ENCODE data around the gene RSU1. TPM values are rescaled to one million over a fixed set of nuclear protein-coding genes. Genes with fewer than 3 reads are reported as not detected.

The RSU1 gene
- total RNA-seq, 6 donors from 2014 or later = 36.7 to 81.4 (median 48.0) TPM

DNA sequence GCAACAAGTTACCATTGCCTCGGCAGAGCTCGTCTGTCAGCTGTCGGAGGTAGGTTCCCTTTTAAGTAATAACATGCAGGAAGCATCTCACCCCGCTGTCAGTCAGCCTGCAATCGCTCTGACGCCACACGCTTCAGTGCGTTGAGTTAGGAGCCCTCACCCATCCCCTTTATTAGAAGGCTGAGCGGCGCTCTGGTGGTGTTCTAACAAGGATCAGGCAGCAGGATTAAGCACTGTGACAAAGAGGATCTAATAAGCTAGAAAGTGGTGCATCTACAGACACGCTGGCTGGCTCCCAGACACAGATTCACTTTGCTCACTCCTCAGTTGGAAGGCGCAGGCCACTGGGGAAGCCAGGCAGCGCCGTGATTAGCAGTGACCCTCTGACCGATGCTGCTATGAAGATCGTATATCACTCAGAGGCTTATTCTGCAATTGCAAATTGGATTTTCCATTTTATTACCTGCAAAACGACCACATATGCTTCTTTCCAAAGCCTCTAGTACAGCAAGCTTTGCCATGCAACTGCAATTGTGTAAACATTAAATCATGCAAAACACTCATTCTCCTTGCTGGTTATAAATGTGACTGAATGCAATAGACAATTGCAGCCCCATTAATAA lies 117.7 kb downstream of the RSU1 start:
- Histone ChIP-seq H3K27ac (no peak overlapping the region), H3K9me3 (no peaks in the 10 kb centered on the region), H3K27me3 (no peaks in the 10 kb centered on the region), H3K36me3 (no peaks in the 10 kb centered on the region), H3K4me3 (no peak overlapping the region), H3K4me1 (no peaks in the 10 kb centered on the region)
- 89 to 90% methylated on average over 17 of the region's 17 CpGs for WGBS, 2 donors
- no peak for ATAC-seq (ENCODE audit: low FRiP score in 2 of 2)
- DNase-seq = peak in 1 of 2 donors; percentile 10
- no peak for TF ChIP-seq EP300 (IDR thresholded peaks at IDR 0.05)

DNA sequence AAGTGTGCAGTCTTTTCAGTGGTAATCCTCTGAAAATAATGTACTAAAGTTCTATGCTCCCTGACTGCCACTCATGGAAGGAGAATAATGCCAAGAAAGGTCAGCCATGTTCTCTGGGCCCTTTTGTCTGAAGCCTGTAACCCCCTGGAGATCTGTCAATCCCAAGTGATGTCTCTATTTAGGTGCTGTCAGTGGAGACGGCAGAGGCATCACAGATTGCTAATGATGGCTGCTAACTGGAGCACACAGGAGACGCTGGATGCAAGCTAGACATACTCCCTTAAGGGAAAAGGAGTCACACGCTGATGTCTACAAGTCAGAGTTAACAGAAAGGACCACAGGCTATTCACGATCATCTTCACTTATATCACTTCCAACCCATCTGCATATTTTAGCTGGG lies 118.8 kb downstream of the RSU1 start:
- Histone ChIP-seq H3K36me3 (peaks cover 0 to 6% (median 0%) of the 10 kb centered on the region in 4 donors), H3K27me3 (no peaks in the 10 kb centered on the region), H3K27ac (no peak overlapping the region), H3K4me3 (no peak overlapping the region), H3K4me1 (no peaks in the 10 kb centered on the region), H3K9me3 (no peaks in the 10 kb centered on the region)
- 91 to 94% methylated on average over 4 of the region's 4 CpGs for WGBS, 2 donors
- TF ChIP-seq CTCF (IDR thresholded peaks at IDR 0.05) = no peak
- TF ChIP-seq POLR2AphosphoS5 (IDR thresholded peaks at IDR 0.05) = no peak
- TF ChIP-seq EP300 (IDR thresholded peaks at IDR 0.05) = no peak
- no peak for TF ChIP-seq POLR2A (IDR thresholded peaks at IDR 0.05)
- DNase-seq (no peak), ATAC-seq (ENCODE audit: low FRiP score in 2 of 2) (no peak)

GRCh38 chr10:16690417-16690816 lies 126.8 kb downstream of the RSU1 start:
- Histone ChIP-seq H3K36me3 (peaks cover 0 to 21% (median 1%) of the 10 kb centered on the region in 4 donors), H3K4me3 (no peak overlapping the region), H3K27ac (no peak overlapping the region), H3K9me3 (no peaks in the 10 kb centered on the region), H3K4me1 (no peaks in the 10 kb centered on the region), H3K27me3 (no peaks in the 10 kb centered on the region)
- TF ChIP-seq CTCF (IDR thresholded peaks at IDR 0.05) (no peak), POLR2AphosphoS5 (IDR thresholded peaks at IDR 0.05) (no peak), POLR2A (IDR thresholded peaks at IDR 0.05) (no peak), EP300 (IDR thresholded peaks at IDR 0.05) (no peak)
- 89 to 93% methylated on average over 5 of the region's 5 CpGs for WGBS, 2 donors
- ATAC-seq (ENCODE audit: low FRiP score in 2 of 2) = no peak
- DNase-seq = no peak

DNA sequence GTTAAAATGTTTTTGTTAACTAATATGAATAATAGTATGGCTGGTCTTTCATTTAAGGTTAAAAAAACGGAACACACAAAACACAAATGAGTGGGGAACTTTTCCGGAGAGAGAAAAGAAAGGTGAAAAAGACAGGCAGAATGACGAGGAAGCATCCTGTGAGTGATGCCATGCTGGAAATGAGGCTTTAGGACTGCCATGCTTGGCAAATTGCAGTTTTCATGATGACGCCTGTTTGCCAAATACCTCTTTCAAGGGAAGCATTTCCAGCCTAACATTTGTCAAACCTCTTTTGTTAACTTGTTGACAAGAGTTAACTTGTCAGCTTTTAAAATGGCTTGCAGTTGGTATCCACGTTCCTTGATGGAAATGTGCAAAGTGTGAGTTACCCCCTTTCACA lies 127.5 kb downstream of the RSU1 start:
- DNase-seq (no peak), ATAC-seq (ENCODE audit: low FRiP score in 2 of 2) (no peak)
- Histone ChIP-seq H3K36me3 (peaks cover 0 to 21% (median 1%) of the 10 kb centered on the region in 4 donors), H3K4me1 (no peaks in the 10 kb centered on the region), H3K27ac (no peak overlapping the region), H3K4me3 (no peak overlapping the region), H3K9me3 (no peaks in the 10 kb centered on the region), H3K27me3 (no peaks in the 10 kb centered on the region)
- WGBS, 2 donors = 86 to 89% methylated on average over 5 of the region's 5 CpGs
- TF ChIP-seq POLR2A (IDR thresholded peaks at IDR 0.05) (no peak), POLR2AphosphoS5 (IDR thresholded peaks at IDR 0.05) (no peak), EP300 (IDR thresholded peaks at IDR 0.05) (no peak), CTCF (IDR thresholded peaks at IDR 0.05) (no peak)

DNA sequence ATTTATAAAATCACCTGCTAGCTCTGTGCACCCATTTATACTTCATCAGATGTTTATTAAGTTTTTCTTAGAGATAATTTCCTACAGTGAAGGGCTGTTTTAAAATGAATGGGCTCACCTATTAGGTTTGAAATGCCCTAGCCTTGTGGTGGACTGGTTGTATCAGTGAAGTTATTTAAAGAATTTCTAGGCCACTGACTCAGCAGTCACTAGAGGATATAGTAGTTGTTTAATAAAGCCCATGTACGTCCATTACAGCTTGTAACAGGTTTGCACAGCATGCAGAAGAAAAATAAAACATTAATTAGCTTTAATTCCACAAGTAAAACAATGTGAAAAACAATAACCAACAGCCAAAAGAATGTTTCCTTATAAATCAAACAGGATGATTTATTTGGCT lies 128.0 kb downstream of the RSU1 start:
- H3K4me1 ChIP-seq = no peaks in the 10 kb centered on the region
- DNase-seq = no peak

More for the DNA sequence above, 128.0 kb downstream of the RSU1 start:
- Histone ChIP-seq H3K27me3 (no peaks in the 10 kb centered on the region), H3K36me3 (peaks cover 0 to 21% (median 1%) of the 10 kb centered on the region in 4 donors), H3K9me3 (no peaks in the 10 kb centered on the region), H3K4me3 (no peak overlapping the region), H3K27ac (no peak overlapping the region)
- no peak for TF ChIP-seq POLR2A (IDR thresholded peaks at IDR 0.05)
- no peak for TF ChIP-seq EP300 (IDR thresholded peaks at IDR 0.05)
- no peak for TF ChIP-seq POLR2AphosphoS5 (IDR thresholded peaks at IDR 0.05)
- no peak for TF ChIP-seq CTCF (IDR thresholded peaks at IDR 0.05)
- ATAC-seq (ENCODE audit: low FRiP score in 2 of 2) = no peak
- 68 to 77% methylated on average over 1 of the region's 1 CpG for WGBS, 2 donors
